ENCODE results near the gene LETM1. TPM values are rescaled to one million over a fixed set of nuclear protein-coding genes. Genes with fewer than 3 reads are reported as not detected.

The LETM1 gene
- total and polyA plus RNA-seq, 2 of the 13 experiments (the other 11 are each of a cell fraction or from before 2014, with no cell fraction given), result 9.7 to 41.6 TPM

DNA sequence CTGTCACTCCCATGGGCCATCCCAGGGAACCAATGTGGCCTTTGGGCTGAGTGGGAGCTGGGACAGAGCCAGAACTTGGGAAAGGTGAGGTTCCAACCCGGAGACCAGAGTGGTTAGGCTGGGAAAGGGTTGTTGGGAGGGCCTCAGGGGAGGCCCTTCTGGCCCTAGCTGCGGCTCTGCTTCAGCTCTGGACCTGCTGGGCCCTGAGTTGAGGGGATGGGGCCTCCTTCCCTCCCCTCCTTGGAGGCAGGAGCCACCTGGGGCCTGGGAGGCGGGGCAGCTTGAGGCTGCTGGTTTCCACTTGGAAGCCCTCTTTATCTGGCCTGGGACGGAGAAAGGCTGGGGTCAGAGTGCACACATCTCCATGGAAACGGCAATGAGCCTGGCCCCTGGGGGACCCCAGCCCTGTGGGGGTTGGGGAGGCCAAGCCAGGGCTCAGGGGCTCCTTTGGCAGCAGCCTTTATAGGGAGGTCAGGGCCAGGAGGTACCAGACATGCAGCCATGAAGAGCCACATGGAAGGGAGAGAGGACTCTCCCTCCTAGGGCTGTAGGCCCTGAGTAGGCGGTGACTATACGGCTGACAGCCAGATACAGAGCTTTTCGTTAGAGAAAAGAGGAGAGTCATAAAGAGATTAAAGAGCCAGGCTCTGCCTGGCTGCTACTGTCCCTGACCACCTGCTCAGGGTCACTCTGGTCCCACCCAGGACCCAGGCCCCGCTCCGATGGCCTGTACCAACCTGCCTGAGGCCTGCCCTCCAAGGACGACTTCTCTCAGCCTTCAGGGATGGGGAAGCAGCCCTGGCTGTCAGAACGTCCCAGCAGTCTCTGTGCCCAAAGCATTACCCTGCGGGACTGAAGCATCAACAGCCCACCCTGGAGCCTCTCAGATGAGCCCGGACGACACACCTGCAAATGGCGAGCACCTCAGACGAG is 8.4 kb upstream of the LETM1 start (continued):
- TF ChIP-seq ZFP82 (CRISPR knock-in tag; IDR thresholded peaks at IDR 0.05; ENCODE audit: borderline replicate concordance) (no peak), MAFF (IDR thresholded peaks at IDR 0.05; ENCODE audit: low read depth, low read length) (no peak), FOXK2 (IDR thresholded peaks at IDR 0.05) (no peak), TARDBP (CRISPR knock-in tag; IDR thresholded peaks at IDR 0.05) (no peak)
- TF ChIP-seq, protein P1, sequence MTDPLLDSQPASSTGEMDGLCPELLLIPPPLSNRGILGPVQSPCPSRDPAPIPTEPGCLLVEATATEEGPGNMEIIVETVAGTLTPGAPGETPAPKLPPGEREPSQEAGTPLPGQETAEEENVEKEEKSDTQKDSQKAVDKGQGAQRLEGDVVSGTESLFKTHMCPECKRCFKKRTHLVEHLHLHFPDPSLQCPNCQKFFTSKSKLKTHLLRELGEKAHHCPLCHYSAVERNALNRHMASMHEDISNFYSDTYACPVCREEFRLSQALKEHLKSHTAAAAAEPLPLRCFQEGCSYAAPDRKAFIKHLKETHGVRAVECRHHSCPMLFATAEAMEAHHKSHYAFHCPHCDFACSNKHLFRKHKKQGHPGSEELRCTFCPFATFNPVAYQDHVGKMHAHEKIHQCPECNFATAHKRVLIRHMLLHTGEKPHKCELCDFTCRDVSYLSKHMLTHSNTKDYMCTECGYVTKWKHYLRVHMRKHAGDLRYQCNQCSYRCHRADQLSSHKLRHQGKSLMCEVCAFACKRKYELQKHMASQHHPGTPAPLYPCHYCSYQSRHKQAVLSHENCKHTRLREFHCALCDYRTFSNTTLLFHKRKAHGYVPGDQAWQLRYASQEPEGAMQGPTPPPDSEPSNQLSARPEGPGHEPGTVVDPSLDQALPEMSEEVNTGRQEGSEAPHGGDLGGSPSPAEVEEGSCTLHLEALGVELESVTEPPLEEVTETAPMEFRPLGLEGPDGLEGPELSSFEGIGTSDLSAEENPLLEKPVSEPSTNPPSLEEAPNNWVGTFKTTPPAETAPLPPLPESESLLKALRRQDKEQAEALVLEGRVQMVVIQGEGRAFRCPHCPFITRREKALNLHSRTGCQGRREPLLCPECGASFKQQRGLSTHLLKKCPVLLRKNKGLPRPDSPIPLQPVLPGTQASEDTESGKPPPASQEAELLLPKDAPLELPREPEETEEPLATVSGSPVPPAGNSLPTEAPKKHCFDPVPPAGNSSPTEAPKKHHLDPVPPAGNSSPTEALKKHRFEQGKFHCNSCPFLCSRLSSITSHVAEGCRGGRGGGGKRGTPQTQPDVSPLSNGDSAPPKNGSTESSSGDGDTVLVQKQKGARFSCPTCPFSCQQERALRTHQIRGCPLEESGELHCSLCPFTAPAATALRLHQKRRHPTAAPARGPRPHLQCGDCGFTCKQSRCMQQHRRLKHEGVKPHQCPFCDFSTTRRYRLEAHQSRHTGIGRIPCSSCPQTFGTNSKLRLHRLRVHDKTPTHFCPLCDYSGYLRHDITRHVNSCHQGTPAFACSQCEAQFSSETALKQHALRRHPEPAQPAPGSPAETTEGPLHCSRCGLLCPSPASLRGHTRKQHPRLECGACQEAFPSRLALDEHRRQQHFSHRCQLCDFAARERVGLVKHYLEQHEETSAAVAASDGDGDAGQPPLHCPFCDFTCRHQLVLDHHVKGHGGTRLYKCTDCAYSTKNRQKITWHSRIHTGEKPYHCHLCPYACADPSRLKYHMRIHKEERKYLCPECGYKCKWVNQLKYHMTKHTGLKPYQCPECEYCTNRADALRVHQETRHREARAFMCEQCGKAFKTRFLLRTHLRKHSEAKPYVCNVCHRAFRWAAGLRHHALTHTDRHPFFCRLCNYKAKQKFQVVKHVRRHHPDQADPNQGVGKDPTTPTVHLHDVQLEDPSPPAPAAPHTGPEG (CRISPR knock-in tag; IDR thresholded peaks at IDR 0.05), result no peak
- TF ChIP-seq, protein P2, sequence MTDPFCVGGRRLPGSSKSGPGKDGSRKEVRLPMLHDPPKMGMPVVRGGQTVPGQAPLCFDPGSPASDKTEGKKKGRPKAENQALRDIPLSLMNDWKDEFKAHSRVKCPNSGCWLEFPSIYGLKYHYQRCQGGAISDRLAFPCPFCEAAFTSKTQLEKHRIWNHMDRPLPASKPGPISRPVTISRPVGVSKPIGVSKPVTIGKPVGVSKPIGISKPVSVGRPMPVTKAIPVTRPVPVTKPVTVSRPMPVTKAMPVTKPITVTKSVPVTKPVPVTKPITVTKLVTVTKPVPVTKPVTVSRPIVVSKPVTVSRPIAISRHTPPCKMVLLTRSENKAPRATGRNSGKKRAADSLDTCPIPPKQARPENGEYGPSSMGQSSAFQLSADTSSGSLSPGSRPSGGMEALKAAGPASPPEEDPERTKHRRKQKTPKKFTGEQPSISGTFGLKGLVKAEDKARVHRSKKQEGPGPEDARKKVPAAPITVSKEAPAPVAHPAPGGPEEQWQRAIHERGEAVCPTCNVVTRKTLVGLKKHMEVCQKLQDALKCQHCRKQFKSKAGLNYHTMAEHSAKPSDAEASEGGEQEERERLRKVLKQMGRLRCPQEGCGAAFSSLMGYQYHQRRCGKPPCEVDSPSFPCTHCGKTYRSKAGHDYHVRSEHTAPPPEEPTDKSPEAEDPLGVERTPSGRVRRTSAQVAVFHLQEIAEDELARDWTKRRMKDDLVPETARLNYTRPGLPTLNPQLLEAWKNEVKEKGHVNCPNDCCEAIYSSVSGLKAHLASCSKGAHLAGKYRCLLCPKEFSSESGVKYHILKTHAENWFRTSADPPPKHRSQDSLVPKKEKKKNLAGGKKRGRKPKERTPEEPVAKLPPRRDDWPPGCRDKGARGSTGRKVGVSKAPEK (CRISPR knock-in tag; IDR thresholded peaks at IDR 0.05; ENCODE audit: borderline replicate concordance), result no peak
- TF ChIP-seq, protein P3, sequence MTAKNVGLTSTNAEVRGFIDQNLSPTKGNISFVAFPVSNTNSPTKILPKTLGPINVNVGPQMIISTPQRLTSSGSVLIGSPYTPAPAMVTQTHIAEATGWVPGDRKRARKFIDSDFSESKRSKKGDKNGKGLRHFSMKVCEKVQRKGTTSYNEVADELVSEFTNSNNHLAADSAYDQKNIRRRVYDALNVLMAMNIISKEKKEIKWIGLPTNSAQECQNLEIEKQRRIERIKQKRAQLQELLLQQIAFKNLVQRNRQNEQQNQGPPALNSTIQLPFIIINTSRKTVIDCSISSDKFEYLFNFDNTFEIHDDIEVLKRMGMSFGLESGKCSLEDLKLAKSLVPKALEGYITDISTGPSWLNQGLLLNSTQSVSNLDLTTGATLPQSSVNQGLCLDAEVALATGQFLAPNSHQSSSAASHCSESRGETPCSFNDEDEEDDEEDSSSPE (CRISPR knock-in tag; IDR thresholded peaks at IDR 0.05), result no peak
- TF ChIP-seq, protein P4, sequence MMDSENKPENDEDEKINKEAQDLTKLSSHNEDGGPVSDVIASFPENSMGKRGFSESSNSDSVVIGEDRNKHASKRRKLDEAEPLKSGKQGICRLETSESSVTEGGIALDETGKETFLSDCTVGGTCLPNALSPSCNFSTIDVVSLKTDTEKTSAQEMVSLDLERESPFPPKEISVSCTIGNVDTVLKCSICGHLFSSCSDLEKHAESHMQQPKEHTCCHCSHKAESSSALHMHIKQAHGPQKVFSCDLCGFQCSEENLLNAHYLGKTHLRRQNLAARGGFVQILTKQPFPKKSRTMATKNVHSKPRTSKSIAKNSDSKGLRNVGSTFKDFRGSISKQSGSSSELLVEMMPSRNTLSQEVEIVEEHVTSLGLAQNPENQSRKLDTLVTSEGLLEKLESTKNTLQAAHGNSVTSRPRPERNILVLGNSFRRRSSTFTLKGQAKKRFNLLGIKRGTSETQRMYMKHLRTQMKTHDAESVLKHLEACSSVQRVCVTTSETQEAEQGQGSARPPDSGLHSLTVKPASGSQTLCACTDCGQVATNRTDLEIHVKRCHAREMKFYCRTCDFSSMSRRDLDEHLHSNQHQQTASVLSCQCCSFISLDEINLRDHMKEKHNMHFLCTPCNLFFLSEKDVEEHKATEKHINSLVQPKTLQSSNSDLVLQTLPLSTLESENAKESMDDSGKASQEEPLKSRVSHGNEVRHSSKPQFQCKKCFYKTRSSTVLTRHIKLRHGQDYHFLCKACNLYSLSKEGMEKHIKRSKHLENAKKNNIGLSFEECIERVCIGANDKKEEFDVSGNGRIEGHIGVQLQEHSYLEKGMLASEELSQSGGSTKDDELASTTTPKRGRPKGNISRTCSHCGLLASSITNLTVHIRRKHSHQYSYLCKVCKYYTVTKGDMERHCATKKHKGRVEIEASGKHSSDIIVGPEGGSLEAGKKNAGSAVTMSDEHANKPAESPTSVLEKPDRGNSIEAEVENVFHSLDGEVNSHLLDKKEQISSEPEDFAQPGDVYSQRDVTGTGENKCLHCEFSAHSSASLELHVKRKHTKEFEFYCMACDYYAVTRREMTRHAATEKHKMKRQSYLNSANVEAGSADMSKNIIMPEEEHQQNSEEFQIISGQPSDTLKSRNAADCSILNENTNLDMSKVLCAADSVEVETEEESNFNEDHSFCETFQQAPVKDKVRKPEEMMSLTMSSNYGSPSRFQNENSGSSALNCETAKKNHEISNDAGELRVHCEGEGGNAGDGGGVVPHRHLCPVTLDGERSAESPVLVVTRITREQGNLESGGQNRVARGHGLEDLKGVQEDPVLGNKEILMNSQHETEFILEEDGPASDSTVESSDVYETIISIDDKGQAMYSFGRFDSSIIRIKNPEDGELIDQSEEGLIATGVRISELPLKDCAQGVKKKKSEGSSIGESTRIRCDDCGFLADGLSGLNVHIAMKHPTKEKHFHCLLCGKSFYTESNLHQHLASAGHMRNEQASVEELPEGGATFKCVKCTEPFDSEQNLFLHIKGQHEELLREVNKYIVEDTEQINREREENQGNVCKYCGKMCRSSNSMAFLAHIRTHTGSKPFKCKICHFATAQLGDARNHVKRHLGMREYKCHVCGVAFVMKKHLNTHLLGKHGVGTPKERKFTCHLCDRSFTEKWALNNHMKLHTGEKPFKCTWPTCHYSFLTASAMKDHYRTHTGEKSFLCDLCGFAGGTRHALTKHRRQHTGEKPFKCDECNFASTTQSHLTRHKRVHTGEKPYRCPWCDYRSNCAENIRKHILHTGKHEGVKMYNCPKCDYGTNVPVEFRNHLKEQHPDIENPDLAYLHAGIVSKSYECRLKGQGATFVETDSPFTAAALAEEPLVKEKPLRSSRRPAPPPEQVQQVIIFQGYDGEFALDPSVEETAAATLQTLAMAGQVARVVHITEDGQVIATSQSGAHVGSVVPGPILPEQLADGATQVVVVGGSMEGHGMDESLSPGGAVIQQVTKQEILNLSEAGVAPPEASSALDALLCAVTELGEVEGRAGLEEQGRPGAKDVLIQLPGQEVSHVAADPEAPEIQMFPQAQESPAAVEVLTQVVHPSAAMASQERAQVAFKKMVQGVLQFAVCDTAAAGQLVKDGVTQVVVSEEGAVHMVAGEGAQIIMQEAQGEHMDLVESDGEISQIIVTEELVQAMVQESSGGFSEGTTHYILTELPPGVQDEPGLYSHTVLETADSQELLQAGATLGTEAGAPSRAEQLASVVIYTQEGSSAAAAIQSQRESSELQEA (CRISPR knock-in tag; IDR thresholded peaks at IDR 0.05; ENCODE audit: not compliant biosample characterization), result no peak
